NOMO-1 treated with DMSO at 0.1 percent for 48 hours (cell line): ENCODE data around the gene KCNMA1.

Experiments
- DNase-seq: peaks from one replicate; lab custom pipeline; 2025; ENCODE audit not compliant: unreplicated experiment; lab: John Stamatoyannopoulos, UW

KCNMA1 gene

DNA sequence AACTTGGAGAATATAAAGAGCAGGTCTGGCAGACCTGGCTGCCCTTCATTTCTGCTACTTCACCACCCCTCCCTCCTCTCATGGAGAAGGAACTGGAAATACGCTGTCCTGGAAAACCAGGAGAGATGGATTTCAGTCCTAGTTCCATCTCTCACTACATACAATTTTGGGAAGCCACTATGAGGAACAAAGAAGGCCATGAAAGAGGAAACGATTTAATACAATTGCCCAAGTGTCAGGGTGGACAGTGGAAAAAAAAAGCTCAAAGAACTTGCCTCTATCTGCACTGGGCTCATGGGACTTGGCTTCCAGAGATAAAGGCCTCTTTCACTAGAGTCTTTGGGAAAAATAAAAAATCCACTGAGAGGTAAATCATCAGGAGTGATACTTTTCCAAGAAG lies 561.7 kb downstream of the KCNMA1 start:
- DNase-seq, result peak; percentile 21

- no peak for DNase-seq
These were observed 563.4 kb downstream of the KCNMA1 start for GRCh38 chr10:77074104-77074624.

DNA sequence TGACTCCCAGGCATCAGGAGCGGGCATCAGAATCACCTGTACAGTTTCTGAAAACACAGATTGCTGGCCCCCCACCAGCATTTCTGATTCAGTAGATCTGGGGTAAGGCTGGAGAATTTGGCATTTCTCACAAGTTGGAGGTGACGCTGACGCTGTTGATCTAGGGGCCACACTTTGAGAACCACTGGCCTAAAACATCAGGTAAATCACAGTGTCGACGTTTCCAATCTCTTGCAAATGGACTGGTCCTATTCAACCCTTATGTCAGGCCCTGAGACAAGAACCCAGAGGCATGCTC lies 564.0 kb downstream of the KCNMA1 start:
- DNase-seq, result no peak

GRCh38 chr10:77072836-77073662 lies 564.6 kb downstream of the KCNMA1 start:
- no peak for DNase-seq

DNA sequence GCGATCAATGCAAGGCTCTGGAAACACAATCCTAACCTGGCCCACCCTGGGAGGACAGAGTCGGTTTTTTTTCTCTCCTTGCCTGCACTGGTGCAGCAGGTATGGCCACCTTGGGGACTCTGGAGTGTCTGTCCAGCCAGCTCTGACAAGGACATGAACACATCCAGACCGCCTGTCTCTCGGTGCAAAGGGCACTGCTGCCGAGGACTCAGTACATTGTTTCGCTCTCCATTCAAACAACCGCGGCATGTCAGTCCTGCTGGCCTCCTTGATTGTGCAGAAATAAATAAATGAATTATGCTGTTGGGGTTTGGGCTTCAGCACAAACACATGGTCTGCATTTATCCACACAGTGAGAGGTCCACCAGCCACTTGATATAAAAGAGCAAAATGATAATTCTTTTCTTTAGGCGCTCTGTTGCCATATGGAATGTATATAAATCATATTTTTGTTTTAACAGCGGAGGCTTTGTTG lies 565.2 kb downstream of the KCNMA1 start:
- DNase-seq, result no peak

DNA sequence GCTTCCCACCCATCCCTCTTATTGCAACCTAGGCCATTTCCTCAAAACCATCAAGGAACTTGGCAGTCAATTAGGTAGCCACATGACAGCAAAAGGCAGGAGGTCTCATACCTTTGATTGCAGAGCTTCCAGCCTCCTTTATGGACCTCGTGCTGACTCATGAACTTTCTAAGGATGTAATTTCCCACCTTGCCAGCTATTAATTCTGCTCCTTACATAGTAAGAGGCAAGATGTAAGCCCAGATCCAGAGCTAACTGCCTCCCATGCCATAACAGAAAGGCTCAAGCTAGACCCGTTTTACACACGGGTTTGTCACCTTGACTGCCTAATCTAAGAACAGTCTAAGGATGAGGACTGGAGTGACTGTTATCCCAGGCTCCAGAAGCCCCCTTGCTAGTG lies 565.7 kb downstream of the KCNMA1 start:
- no peak for DNase-seq

GRCh38 chr10:77071001-77071511 lies 566.6 kb downstream of the KCNMA1 start:
- DNase-seq, result no peak

DNA sequence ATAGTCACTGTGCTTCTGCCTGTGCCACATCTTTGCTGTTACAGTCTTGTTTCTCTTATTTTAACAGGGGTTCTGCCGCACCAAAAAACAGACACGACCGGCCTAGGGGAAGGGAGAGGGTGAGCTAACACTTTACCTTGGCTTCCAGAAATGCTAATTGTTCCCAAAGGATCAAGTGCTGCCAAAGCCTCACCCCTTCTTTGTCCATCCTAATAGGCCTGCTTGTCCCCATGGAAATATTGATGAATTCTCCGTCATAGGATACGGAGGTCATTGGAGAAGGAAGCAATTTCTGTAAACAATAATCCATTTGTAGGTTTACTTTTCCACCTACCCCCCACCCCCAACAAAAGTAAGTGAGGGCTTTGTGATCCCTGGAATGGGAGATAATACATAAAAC lies 567.3 kb downstream of the KCNMA1 start:
- DNase-seq, result no peak

DNA sequence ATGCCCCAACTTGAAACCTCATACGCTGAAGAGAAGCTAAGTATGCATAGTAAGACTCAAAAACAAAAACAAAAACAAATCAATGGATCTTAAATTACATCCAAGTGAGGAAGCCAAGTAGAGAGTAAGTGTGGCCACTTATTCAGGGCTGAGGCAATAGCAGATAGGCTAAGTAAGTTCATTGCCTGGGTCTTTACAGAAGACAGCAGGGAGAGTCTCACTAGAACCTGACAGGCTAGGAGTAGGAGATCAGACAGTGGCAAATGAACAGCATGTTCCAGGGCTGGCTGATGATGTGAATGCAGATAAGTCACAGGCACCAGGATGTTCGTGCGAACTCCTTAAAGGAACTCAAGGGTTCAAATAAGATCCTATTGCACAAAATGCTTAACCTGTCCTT lies 568.6 kb downstream of the KCNMA1 start:
- DNase-seq, result no peak

GRCh38 chr10:77068272-77068671 lies 569.3 kb downstream of the KCNMA1 start:
- DNase-seq, result no peak

DNA sequence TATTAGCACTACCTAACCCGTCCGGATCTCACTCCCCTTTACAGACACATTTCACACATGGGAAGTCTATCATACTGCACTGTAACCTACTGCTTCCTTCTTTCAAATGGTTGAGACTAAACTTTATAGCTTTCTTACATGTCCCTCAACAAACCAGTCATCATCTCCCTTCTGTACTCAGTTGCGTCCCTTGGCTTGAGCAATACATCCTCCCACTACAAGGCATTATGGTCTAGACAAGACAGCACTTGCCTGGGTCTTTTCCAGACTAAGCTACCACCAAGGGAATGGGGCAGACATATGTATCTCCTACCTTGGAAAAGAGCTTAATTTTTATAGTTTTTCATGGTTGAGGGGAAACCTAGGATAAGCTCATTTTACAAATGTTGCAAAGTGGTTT lies 575.2 kb downstream of the KCNMA1 start:
- peak; percentile 1 for DNase-seq

DNA sequence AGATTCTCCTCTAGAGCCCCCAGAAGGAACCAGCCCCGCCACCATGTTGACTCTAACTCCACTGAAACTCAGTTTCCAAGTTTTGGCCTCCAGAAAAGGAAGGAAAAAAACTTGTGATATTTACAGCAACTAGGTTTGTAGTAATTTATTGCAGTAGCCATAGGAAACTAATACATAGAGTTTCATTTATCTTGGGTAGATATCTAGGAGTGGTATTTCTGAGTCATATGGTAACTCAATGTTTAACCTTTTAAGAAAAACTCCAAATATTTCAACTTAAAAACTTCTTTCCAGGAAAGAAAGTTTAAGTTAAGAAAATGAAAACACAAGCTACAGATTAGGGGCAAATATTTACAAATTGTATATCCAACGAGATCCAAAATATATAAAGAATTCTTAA lies 576.7 kb downstream of the KCNMA1 start:
- no peak for DNase-seq

DNA sequence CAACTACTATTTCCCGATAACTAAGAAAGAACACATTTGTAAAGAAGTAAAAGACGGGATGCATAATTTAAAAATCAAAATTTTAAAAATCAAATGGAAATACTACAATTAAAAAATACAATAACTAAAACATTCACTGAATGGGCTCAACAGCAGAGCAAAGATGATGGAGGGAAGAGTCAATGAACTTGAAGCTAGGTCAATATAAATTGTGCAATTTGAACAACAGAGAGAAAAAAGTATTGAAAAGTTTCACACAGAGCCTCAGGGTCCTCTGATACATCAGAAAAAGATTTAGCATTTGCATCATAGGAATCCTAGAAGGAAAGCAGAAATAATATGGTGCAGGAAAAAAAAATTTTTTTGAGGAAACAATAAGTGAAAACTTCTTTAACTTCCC lies 581.0 kb downstream of the KCNMA1 start:
- no peak for DNase-seq

DNA sequence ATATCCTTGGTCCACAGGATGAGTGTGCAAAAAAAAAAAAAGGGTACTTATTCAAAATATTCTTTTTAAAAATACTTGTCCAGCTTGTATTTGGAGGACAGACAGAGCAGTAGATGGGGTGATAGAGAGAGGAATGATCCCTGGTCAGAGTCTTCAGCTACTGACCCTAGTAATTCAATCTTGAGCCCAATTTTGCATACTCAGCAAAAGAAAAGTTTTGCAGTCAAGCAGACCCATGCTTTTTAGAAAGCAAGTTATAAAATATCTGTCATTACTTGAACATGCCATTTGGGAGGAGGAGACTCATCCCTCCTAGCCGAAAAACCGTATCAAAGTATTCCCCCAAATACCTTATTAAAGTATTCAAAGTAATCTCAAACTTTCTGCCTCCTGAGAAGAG lies 585.0 kb downstream of the KCNMA1 start:
- no peak for DNase-seq

DNA sequence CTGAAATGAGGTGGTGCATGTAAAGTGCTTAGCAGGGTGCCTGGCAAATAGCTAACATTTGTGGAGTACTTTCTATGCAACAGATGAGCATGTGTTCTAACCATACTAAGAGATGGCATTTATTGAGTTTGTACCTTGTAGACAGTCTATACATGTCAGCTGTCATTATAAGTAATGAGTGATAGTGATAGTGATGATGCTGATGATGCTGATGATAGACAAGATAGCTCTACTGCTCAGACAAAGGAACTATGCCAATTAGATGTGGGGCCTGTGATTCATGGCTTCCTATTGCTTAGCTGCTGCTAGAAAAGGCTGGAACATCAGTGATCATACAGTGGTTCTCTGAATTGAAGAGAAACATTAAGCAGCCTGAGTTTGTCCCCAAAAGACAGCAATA lies 585.8 kb downstream of the KCNMA1 start:
- DNase-seq, result no peak

DNA sequence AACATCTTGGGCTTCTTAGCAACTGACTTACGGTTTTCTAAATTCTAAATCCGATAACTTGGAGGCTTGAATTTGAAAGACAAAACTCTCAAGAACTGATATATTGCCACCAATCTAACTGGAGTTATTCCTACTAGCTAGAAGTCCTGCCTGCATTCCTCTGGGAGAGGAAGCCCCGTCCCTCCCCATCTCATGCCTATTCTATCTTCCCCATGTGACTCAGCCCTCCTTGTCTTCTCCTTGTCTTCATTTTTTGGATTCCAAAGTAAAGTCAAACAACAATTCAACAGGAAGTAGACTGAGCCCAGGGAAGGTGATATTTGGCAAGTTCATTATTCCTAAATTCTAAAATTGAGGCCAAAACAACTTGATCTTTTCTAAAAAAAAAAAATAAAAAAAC lies 587.7 kb downstream of the KCNMA1 start:
- no peak for DNase-seq

- DNase-seq, result no peak
These were observed 588.5 kb downstream of the KCNMA1 start for GRCh38 chr10:77049146-77049545.

GRCh38 chr10:77045085-77045484 lies 592.5 kb downstream of the KCNMA1 start:
- no peak for DNase-seq

- DNase-seq, result no peak
These were observed 594.2 kb downstream of the KCNMA1 start for GRCh38 chr10:77043420-77043763.

DNA sequence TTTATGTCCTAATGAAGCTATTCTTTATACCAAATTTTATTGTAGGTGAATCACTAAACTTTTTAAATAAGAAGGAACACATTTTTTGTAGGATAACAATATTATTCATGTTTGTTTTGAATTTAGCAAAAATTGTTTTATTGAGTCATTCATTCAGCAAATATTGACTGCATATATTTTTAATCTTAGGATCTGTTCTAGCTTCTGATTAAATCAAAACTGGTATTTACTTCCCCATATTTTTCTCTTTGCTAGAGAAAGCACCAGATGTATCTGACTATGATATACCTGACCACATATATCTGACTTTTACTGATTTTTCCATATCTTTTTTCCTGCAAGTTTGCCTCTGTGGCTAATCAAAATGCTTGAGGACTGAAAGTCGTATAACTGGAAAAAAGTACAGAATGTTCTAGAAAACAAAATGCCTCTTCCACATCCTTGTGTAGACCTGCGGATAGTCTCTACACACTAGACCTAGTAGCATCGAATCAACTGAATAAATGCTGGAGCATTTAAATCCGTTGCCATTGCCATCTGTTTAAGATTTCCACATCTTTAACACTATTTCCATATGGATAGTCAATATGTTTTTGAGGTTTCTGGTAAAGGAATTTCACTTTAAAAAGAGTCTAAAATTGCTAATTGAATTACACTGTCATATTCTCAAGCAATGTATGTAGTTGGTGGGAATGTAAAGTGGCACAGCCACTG lies 594.7 kb downstream of the KCNMA1 start:
- no peak for DNase-seq

GRCh38 chr10:77041636-77042258 lies 595.9 kb downstream of the KCNMA1 start:
- peak; percentile 50 for DNase-seq

DNA sequence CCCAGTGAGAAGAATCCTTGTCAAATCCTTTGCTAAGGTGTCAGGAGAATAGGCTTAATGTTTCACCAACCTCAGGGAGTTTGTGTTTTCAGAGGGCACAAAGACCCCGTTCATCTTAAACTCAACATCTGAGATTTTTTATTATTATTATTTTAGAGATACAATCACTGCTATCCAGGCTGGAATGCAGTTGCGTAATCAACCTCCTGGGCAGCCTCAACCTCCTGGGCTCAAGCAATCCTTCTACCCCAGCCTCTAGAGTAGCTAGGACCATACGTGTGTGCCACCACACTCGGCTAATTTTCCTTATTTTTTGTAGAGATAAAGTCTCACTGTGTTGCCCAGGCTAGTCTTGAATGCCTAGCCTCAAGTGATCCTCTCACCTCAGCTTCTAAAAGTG lies 599.2 kb downstream of the KCNMA1 start:
- DNase-seq, result no peak
